HG03565 (cell line): ENCODE data around the gene ATXN1.
"Not testable (repeated sequence)": the region's sequence is repeated elsewhere in the genome, so short reads cannot be mapped to it uniquely, and the experiment has no call there.

ENCODE experiments used
- ATAC-seq: cut with Tn5 transposase; IDR thresholded peaks from one replicate; pipeline ENCODE4 v1.9.1; 2021; ENCODE audit warnings: mild to moderate bottlenecking, moderate library complexity; ENCODE audit not compliant: unreplicated experiment

Gene ATXN1

GRCh38 chr6:16656451-16656850 is 104.8 kb downstream of the ATXN1 start:
- ATAC-seq: no peak

- no peak for ATAC-seq
Measured at GRCh38 chr6:16654701-16655100, 106.6 kb downstream of the ATXN1 start.

DNA sequence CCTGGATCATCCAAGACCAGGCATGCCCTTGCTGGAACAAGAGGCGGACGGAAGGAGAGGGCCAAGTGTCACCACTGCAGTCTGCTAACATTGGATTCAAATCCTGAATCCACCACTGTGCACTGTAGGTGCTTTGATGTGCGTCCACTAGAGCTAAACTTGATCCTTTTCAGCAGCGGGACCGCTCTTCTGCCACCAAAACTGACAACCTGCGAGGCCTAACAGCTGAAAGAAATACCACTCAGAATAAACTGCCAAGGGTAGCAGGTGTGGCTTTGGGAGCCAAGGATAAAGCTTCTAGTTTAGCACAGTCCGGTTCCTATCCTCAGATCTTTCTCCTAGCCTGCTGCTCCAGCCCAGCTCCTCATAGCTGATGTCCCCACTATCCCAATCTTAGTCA is 108.0 kb downstream of the ATXN1 start:
- no peak for ATAC-seq

- ATAC-seq: peak; percentile 76
Measured at GRCh38 chr6:16651871-16652270, 109.4 kb downstream of the ATXN1 start.

DNA sequence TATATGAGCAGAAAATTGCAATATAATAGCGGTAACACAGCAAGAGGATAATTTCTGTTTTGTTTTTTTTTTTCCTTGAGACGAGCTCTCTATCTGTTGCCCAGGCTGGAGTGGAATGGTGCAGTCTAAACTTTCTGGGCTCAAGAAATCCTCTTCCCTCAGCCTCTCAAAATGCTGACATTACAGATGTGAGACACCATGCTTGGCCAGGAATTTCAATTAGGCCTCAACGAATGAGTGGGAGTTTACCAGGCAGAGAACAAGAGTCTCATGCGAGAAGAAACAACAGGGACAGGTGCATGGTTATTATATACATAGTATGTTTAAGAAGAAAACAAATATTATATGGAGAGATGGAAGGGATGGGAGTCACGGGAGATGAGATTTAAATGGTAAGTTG is 111.4 kb downstream of the ATXN1 start:
- no peak for ATAC-seq

GRCh38 chr6:16649241-16649640 is 112.0 kb downstream of the ATXN1 start:
- ATAC-seq: no peak

DNA sequence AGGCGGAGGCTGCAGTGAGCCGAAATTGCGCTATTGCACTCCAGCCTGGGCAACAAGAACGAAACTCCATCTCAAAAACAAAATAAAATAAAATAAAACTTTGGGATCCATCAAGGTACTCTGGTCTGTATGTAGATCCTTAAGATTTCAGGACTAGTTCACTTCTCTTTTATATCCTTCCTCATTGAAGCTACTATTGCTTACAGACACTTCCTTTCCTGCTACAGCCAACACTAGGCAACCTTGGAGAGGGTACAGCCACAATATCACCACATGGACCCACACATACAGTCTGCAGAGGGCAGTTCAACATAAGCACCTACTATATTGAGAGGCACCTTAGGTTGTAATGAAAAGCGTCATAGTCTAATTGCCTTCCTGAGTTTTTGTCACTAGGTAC is 113.3 kb downstream of the ATXN1 start:
- ATAC-seq: no peak

- ATAC-seq: no peak
Measured at GRCh38 chr6:16647422-16647821, 113.8 kb downstream of the ATXN1 start.

- ATAC-seq: no peak
Measured at GRCh38 chr6:16644540-16645250, 116.6 kb downstream of the ATXN1 start.

DNA sequence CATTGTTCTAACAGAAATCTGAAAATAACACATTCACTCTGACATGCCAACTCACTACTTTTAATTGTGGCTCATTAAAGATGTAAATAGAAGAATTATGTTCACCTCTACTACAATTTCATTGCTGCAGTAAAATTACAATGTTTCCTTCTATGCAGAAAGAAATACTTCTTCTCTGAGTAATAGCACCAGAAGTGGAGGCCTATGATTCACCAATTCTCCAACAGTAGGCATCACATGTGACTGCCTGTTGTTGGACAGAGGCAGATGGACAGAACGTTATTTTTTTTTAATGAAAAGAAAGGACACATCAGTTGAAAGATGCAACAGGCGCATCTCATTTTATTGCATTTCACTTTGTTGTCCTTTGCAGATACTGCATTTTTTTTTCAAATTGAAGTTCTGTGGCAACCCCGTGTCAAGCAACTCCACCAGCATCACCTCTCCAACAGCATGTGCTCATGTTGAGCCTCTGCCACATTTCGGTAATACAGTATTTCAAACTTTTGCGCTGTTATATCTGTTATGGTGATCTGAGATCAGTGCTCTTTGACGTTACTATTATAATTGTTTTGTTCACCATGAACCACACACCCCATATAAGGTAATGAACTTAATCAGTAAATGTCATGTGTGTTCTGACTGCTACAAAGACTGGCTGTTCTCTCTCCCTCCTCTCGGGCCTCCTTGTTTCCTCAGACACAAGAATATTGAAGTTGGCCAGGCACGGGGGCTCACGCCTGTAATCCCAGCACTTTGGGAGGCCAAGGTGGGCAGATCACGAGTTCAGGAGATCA is 121.4 kb downstream of the ATXN1 start:
- no peak for ATAC-seq

DNA sequence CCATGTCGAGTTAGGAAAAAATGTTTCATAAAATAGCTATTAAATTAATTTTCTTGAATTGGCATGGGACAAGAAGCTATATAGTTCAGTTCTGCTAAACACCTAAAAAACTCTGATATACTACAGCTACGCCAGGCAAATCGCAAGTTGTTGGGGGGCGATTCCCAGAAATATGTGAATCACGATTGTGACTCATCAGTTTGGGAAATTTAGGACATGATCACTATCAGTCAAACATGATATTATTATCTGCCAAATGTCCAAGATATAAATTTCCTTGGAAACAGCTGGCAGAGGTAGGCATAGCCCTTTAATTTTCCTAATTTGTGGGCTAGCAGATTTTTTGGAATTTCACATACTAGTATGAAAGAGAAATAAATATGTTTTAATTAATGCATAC is 123.6 kb downstream of the ATXN1 start:
- ATAC-seq: no peak

DNA sequence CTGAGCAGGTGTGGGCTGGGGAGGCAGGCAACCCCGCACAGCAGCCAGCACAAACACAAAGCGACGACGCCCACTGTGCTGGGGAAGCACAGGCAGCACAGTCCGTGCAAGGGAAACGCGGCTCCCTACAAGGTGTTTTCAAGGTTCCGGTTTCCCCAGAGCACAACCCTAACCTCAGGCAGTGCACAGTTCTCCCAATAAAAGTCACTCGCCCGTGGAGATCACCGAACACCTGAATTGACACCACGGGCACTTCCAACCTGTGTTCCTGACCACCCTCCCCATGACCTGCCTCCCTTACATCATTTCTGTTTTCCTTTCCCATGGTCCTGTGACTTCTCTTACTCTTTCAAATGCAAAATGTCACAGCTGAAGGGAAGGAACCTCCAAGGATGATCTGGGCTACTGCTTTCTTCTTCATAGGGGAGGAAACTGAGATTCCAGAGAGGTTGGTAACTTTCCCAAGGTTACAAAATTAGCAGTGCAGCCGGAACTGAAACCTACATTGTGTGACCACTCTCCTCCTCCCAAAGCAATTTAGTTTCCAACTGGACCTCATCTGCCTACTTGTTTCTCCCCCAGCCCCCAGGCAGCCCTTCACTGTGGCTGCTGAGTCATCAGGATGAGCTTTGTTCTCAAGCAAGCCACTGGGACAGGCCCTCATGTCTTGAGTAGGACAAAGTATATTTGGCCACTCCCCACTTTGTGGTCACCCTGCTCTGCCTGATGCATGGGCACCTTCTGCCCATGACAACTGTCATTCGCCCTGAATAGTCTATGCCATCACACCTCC is 125.3 kb downstream of the ATXN1 start:
- ATAC-seq: no peak

DNA sequence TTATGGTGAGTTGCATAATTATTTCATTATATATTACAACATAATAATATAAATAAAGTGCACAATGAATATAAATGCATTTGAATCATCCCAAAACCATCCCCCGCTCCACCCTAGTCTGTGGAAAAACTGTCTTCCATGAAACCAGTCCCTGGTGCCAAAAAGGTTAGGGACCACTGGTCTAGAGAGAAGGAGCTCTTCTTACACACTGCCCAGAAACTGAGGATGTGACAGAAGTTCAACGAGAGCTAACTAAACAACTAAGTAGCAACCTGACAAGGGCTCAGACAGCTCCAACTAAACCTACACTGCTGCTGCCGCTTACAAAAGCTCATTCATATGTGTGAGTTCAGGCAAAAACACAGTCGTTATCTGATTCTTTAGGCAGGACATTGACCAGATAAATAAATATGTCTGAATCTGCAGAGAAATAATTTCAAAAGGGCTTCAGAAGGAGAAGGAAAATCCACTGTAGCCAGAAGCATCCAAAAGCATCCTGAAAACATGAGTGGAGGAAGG is 125.9 kb downstream of the ATXN1 start:
- ATAC-seq: no peak

DNA sequence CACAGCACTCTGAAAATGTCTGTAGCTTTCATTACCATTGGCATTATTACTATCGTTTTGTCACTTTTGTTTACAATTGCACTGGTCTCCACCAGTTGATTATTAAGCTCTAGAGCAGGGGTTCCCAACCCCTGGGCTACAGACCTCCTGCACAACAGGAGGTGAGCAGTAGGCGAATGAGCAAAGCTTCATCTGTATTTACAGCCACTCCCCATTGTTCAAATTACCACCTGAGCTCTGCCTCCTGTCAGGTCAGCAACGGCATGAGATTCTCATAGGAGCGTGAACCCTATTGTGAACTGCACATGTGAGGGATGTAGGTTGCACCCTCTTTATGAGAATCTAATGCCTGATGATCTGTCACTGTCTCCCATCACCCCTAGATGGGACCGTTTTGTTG is 126.4 kb downstream of the ATXN1 start:
- ATAC-seq: no peak

- ATAC-seq: no peak
Measured at GRCh38 chr6:16633961-16634360, 127.3 kb downstream of the ATXN1 start.

DNA sequence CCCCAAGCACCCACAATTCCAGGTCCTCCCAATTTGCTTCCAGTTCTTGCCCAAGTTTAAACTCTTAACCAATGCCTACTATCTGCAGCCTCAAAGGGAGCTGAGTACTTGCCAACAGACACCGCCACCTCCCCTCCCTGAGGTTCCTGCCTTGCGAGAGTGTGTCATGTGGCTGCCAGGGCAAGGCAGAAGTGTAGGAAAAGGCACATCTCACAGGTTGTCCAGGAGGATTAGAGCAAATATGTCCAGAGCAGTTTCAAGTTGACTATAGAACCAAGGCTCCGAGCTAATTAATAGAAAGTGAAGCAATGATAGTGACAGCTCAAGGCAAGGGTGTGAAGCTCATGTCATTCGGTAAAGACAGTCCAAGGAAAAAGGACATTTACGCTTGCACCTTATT is 127.8 kb downstream of the ATXN1 start:
- no peak for ATAC-seq

DNA sequence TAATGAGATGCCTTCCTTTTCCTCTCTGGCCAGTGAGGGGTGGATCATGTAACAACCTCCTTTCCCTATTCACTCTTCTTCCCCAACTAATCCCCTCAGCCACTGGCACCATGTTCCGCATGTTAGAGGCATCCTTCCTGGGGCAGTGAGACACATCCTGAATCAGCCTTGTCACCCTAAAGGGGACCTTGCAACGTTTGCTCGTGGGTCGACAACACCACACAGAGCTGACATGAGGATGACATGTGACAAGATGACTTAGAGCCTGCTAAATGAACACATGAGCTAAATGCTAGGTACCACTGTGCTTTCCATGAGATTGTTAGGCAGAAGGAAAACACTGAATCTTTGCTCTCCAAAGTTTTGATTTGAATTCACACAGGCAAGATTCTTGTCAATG is 129.2 kb downstream of the ATXN1 start:
- no peak for ATAC-seq

GRCh38 chr6:16630026-16630643 is 131.1 kb downstream of the ATXN1 start:
- ATAC-seq: no peak

- not testable (repeated sequence) for ATAC-seq
Measured at GRCh38 chr6:16628580-16628979, 132.7 kb downstream of the ATXN1 start.

- ATAC-seq: no peak
Measured at GRCh38 chr6:16626650-16627049, 134.6 kb downstream of the ATXN1 start.
